Measurements from ENCODE around the gene DNAH10.

DNAH10 gene

GRCh38 chr12:123924539-123924938, 162.4 kb downstream of the DNAH10 start:
- in situ Hi-C loops (cut with MboI; ENCODE audit: low sequenced_read_pairs) = no loop called here
- no peaks in the 10 kb centered on the region for H3K36me3 ChIP-seq (replicated peaks)
- H3K4me1 ChIP-seq = no peaks in the 10 kb centered on the region
- H3K4me3 ChIP-seq = no peak overlapping the region
- H3K9me3 ChIP-seq = no peaks in the 10 kb centered on the region
- DNase-seq (ENCODE audit: low spot score in 2 of 2) = no peak
- H3K27me3 ChIP-seq (ENCODE audit: low read depth) = no peaks in the 10 kb centered on the region

GRCh38 chr12:123928274-123928865, 166.3 kb downstream of the DNAH10 start:
- peaks cover 3% of the 10 kb centered on the region; the same call in 1 of the 2 replicates for H3K27me3 ChIP-seq (ENCODE audit: low read depth)
- H3K4me1 ChIP-seq = no peaks in the 10 kb centered on the region
- in situ Hi-C loops (cut with MboI; ENCODE audit: low sequenced_read_pairs) = no loop called here
- H3K36me3 ChIP-seq (replicated peaks) = no peaks in the 10 kb centered on the region
- DNase-seq (ENCODE audit: low spot score in 2 of 2) = no peak
- H3K4me3 ChIP-seq = no peak overlapping the region
- H3K9me3 ChIP-seq = no peaks in the 10 kb centered on the region; the same call in 1 of the 2 replicates

- H3K9me3 ChIP-seq = no peaks in the 10 kb centered on the region; the same call in 1 of the 2 replicates
- in situ Hi-C loops (cut with MboI; ENCODE audit: low sequenced_read_pairs) = no loop called here
- no peak for DNase-seq (ENCODE audit: low spot score in 2 of 2)
- H3K27me3 ChIP-seq (ENCODE audit: low read depth) = peaks cover 3% of the 10 kb centered on the region; the same call in 1 of the 2 replicates
- H3K4me3 ChIP-seq = no peak overlapping the region
- H3K4me1 ChIP-seq = no peaks in the 10 kb centered on the region
- H3K36me3 ChIP-seq (replicated peaks) = no peaks in the 10 kb centered on the region
Observed at GRCh38 chr12:123928897-123929296, 166.8 kb downstream of the DNAH10 start.

GRCh38 chr12:123929946-123930583, 168.0 kb downstream of the DNAH10 start:
- no peak for DNase-seq (ENCODE audit: low spot score in 2 of 2)
- in situ Hi-C loops (cut with MboI; ENCODE audit: low sequenced_read_pairs) = no loop called here
- no peaks in the 10 kb centered on the region; the same call in 1 of the 2 replicates for H3K9me3 ChIP-seq
- H3K27me3 ChIP-seq (ENCODE audit: low read depth) = peaks cover 3% of the 10 kb centered on the region; the same call in 1 of the 2 replicates
- H3K4me1 ChIP-seq = no peaks in the 10 kb centered on the region
- no peak overlapping the region for H3K4me3 ChIP-seq
- H3K36me3 ChIP-seq (replicated peaks) = no peaks in the 10 kb centered on the region

GRCh38 chr12:123931686-123932321, 169.7 kb downstream of the DNAH10 start:
- H3K36me3 ChIP-seq (replicated peaks) = no peaks in the 10 kb centered on the region
- in situ Hi-C loops (cut with MboI; ENCODE audit: low sequenced_read_pairs) = no loop called here
- DNase-seq (ENCODE audit: low spot score in 2 of 2) = no peak

GRCh38 chr12:123933214-123933613, 171.1 kb downstream of the DNAH10 start:
- Histone ChIP-seq H3K27me3 (ENCODE audit: low read depth) (peaks cover 3% of the 10 kb centered on the region; the same call in 1 of the 2 replicates), H3K9me3 (no peaks in the 10 kb centered on the region; the same call in 1 of the 2 replicates), H3K36me3 (replicated peaks) (no peaks in the 10 kb centered on the region), H3K4me3 (no peak overlapping the region), H3K4me1 (no peaks in the 10 kb centered on the region)
- in situ Hi-C loops (cut with MboI; ENCODE audit: low sequenced_read_pairs) = no loop called here
- no peak for DNase-seq (ENCODE audit: low spot score in 2 of 2)

More at GRCh38 chr12:123931686-123932321, 169.7 kb downstream of the DNAH10 start:
- Histone ChIP-seq H3K4me3 (no peak overlapping the region), H3K4me1 (no peaks in the 10 kb centered on the region), H3K9me3 (no peaks in the 10 kb centered on the region; the same call in 1 of the 2 replicates), H3K27me3 (ENCODE audit: low read depth) (peaks cover 3% of the 10 kb centered on the region; the same call in 1 of the 2 replicates)

- H3K4me3 ChIP-seq = no peak overlapping the region
- no peaks in the 10 kb centered on the region; the same call in 1 of the 2 replicates for H3K9me3 ChIP-seq
- DNase-seq (ENCODE audit: low spot score in 2 of 2) = no peak
- no peaks in the 10 kb centered on the region for H3K4me1 ChIP-seq
- peaks cover 3% of the 10 kb centered on the region; the same call in 1 of the 2 replicates for H3K27me3 ChIP-seq (ENCODE audit: low read depth)
- in situ Hi-C loops (cut with MboI; ENCODE audit: low sequenced_read_pairs) = no loop called here
- H3K36me3 ChIP-seq (replicated peaks) = no peaks in the 10 kb centered on the region
Observed at GRCh38 chr12:123934016-123934620, 172.0 kb downstream of the DNAH10 start.

- Histone ChIP-seq H3K27me3 (ENCODE audit: low read depth) (peaks cover 3% of the 10 kb centered on the region; the same call in 1 of the 2 replicates), H3K9me3 (no peaks in the 10 kb centered on the region; the same call in 1 of the 2 replicates), H3K4me1 (no peaks in the 10 kb centered on the region), H3K36me3 (replicated peaks) (no peaks in the 10 kb centered on the region), H3K4me3 (no peak overlapping the region)
- no peak for DNase-seq (ENCODE audit: low spot score in 2 of 2)
- in situ Hi-C loops (cut with MboI; ENCODE audit: low sequenced_read_pairs) = no loop called here
Observed at GRCh38 chr12:123934829-123935228, 172.7 kb downstream of the DNAH10 start.

GRCh38 chr12:123935956-123936355, 173.9 kb downstream of the DNAH10 start:
- in situ Hi-C loops (cut with MboI; ENCODE audit: low sequenced_read_pairs) = no loop called here
- no peaks in the 10 kb centered on the region for H3K36me3 ChIP-seq (replicated peaks)
- peaks cover 3% of the 10 kb centered on the region; the same call in 1 of the 2 replicates for H3K27me3 ChIP-seq (ENCODE audit: low read depth)
- H3K4me3 ChIP-seq = no peak overlapping the region
- no peaks in the 10 kb centered on the region for H3K9me3 ChIP-seq
- no peaks in the 10 kb centered on the region for H3K4me1 ChIP-seq
- DNase-seq (ENCODE audit: low spot score in 2 of 2) = no peak

DNA sequence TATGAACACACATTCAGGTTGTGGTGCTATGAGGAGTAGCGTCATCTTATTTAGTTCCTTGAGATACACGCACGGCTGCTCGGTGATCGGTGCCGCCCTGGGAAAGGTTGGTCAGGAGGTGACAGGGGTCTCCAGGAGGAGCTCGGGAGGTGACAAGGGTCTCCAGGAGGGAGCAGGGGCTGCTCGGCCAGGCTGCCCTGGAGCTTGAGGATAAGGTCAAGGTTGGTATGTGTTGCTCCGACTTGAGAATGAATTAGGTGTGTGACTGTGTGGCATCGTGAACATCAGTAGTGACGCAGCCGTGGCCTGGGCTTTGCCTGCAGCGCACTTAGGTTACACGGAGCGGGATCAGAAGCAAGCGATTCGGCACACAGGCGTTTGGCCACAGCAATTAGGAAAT, 174.4 kb downstream of the DNAH10 start:
- Histone ChIP-seq H3K9me3 (no peaks in the 10 kb centered on the region), H3K4me1 (no peaks in the 10 kb centered on the region)

GRCh38 chr12:123936956-123937706, 175.0 kb downstream of the DNAH10 start:
- DNase-seq (ENCODE audit: low spot score in 2 of 2) = no peak
- H3K27me3 ChIP-seq (ENCODE audit: low read depth) = peaks cover 3% of the 10 kb centered on the region; the same call in 1 of the 2 replicates
- in situ Hi-C loops (cut with MboI; ENCODE audit: low sequenced_read_pairs) = no loop called here

More for the DNA sequence above, 174.4 kb downstream of the DNAH10 start:
- DNase-seq (ENCODE audit: low spot score in 2 of 2) = no peak
- in situ Hi-C loops (cut with MboI; ENCODE audit: low sequenced_read_pairs) = no loop called here
- no peaks in the 10 kb centered on the region for H3K36me3 ChIP-seq (replicated peaks)
- no peak overlapping the region for H3K4me3 ChIP-seq
- peaks cover 3% of the 10 kb centered on the region; the same call in 1 of the 2 replicates for H3K27me3 ChIP-seq (ENCODE audit: low read depth)

GRCh38 chr12:123937707-123938591, 175.8 kb downstream of the DNAH10 start:
- H3K27me3 ChIP-seq (ENCODE audit: low read depth) = no peaks in the 10 kb centered on the region
- no peaks in the 10 kb centered on the region for H3K36me3 ChIP-seq (replicated peaks)
- no peak overlapping the region for H3K4me3 ChIP-seq
- in situ Hi-C loops (cut with MboI; ENCODE audit: low sequenced_read_pairs) = no loop called here
- no peaks in the 10 kb centered on the region for H3K9me3 ChIP-seq
- DNase-seq (ENCODE audit: low spot score in 2 of 2) = no peak
- H3K4me1 ChIP-seq = no peaks in the 10 kb centered on the region

More at GRCh38 chr12:123936956-123937706, 175.0 kb downstream of the DNAH10 start:
- Histone ChIP-seq H3K4me3 (no peak overlapping the region), H3K36me3 (replicated peaks) (no peaks in the 10 kb centered on the region), H3K9me3 (no peaks in the 10 kb centered on the region), H3K4me1 (no peaks in the 10 kb centered on the region)

Data from HAP-1 (cell line).